ENCODE results near the gene TWIST2. TPM values are rescaled to one million over a fixed set of nuclear protein-coding genes. Genes with fewer than 3 reads are reported as not detected.

Gene TWIST2
- polyA plus RNA-seq, 1 experiment: 15.6 TPM

- no peaks in the 10 kb centered on the region for H3K27me3 ChIP-seq (ENCODE audit: control insufficient read depth, insufficient read depth, low read length)
- no peak for TF ChIP-seq CTCF (IDR thresholded peaks at IDR 0.05; ENCODE audit: low read depth, low read length)
- no peaks in the 10 kb centered on the region for H3K9me3 ChIP-seq (ENCODE audit: control insufficient read depth, insufficient read depth, low read length)
- no peak overlapping the region for H3K27ac ChIP-seq (ENCODE audit: low read depth, low read length)
- ChIA-PET POLR2A (no interaction called here), CTCF (no interaction called here)
- DNase-seq (ENCODE audit: low read depth, low spot score): no peak
- no peak overlapping the region for H3K4me3 ChIP-seq (ENCODE audit: low read depth, low read length)
Observed at GRCh38 chr2:238884122-238884811, 36.4 kb downstream of the TWIST2 start.

- H3K9me3 ChIP-seq (ENCODE audit: control insufficient read depth, insufficient read depth, low read length): no peaks in the 10 kb centered on the region
- H3K27me3 ChIP-seq (ENCODE audit: control insufficient read depth, insufficient read depth, low read length): no peaks in the 10 kb centered on the region
- CTCF ChIA-PET: no interaction called here
- POLR2A ChIA-PET: no interaction called here
- no peak for TF ChIP-seq CTCF (IDR thresholded peaks at IDR 0.05; ENCODE audit: low read depth, low read length)
- H3K27ac ChIP-seq (ENCODE audit: low read depth, low read length): no peak overlapping the region
- no peak for DNase-seq (ENCODE audit: low read depth, low spot score)
- no peak overlapping the region for H3K4me3 ChIP-seq (ENCODE audit: low read depth, low read length)
Observed at GRCh38 chr2:238884812-238885408, 37.0 kb downstream of the TWIST2 start.

GRCh38 chr2:238886453-238887094, 38.7 kb downstream of the TWIST2 start:
- no peak overlapping the region for H3K4me3 ChIP-seq (ENCODE audit: low read depth, low read length)
- no peak for DNase-seq (ENCODE audit: low read depth, low spot score)
- no peak for TF ChIP-seq CTCF (IDR thresholded peaks at IDR 0.05; ENCODE audit: low read depth, low read length)
- ChIA-PET CTCF (no interaction called here), POLR2A (no interaction called here)
- H3K27me3 ChIP-seq (ENCODE audit: control insufficient read depth, insufficient read depth, low read length): no peaks in the 10 kb centered on the region
- H3K9me3 ChIP-seq (ENCODE audit: control insufficient read depth, insufficient read depth, low read length): no peaks in the 10 kb centered on the region
- no peak overlapping the region for H3K27ac ChIP-seq (ENCODE audit: low read depth, low read length)

DNA sequence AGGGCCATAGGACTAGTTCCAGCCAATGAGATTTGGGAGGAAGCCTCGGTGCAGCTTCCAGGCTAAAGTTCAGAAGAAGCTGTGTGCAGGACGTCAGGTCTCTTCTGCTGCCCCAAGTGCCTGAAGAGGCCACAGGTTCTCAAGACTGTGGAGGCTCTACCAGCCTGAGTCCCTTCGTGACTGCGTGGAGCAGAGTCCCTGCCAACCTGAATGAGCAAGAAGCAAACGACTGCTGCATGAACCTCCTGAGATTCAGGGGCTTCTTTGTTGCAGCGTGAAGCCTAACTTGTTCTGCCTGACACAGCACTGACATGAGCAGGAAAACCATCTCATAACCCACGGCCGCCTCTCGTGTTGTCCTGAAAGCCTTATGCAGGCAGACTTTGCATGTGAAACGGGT, 39.7 kb downstream of the TWIST2 start:
- DNase-seq (ENCODE audit: low read depth, low spot score): no peak
- no peak for TF ChIP-seq CTCF (IDR thresholded peaks at IDR 0.05; ENCODE audit: low read depth, low read length)
- POLR2A ChIA-PET: no interaction called here
- no peak overlapping the region for H3K27ac ChIP-seq (ENCODE audit: low read depth, low read length)
- no peak overlapping the region for H3K4me3 ChIP-seq (ENCODE audit: low read depth, low read length)
- no peaks in the 10 kb centered on the region; the same call in 1 of the 2 replicates for H3K9me3 ChIP-seq (ENCODE audit: control insufficient read depth, insufficient read depth, low read length)
- no peaks in the 10 kb centered on the region for H3K27me3 ChIP-seq (ENCODE audit: control insufficient read depth, insufficient read depth, low read length)
- CTCF ChIA-PET: no interaction called here

GRCh38 chr2:238888781-238889180, 40.9 kb downstream of the TWIST2 start:
- Histone ChIP-seq H3K4me3 (ENCODE audit: low read depth, low read length) (no peak overlapping the region), H3K27ac (ENCODE audit: low read depth, low read length) (no peak overlapping the region), H3K27me3 (ENCODE audit: control insufficient read depth, insufficient read depth, low read length) (no peaks in the 10 kb centered on the region), H3K9me3 (ENCODE audit: control insufficient read depth, insufficient read depth, low read length) (no peaks in the 10 kb centered on the region; the same call in 1 of the 2 replicates)
- no peak for TF ChIP-seq CTCF (IDR thresholded peaks at IDR 0.05; ENCODE audit: low read depth, low read length)
- ChIA-PET POLR2A (no interaction called here), CTCF (no interaction called here)
- DNase-seq (ENCODE audit: low read depth, low spot score): no peak
